Measurements from ENCODE around the gene SMIM26.

GRCh38 chr20:18527339-18527738 lies 39.9 kb upstream of the SMIM26 start:
- no peak for TF ChIP-seq CTCF (IDR thresholded peaks at IDR 0.05)
- no peak for TF ChIP-seq POLR2A (IDR thresholded peaks at IDR 0.05)

All from uterus (tissue), 2 donors.